Measurements from ENCODE around the gene TRIM23.

Gene TRIM23

DNA sequence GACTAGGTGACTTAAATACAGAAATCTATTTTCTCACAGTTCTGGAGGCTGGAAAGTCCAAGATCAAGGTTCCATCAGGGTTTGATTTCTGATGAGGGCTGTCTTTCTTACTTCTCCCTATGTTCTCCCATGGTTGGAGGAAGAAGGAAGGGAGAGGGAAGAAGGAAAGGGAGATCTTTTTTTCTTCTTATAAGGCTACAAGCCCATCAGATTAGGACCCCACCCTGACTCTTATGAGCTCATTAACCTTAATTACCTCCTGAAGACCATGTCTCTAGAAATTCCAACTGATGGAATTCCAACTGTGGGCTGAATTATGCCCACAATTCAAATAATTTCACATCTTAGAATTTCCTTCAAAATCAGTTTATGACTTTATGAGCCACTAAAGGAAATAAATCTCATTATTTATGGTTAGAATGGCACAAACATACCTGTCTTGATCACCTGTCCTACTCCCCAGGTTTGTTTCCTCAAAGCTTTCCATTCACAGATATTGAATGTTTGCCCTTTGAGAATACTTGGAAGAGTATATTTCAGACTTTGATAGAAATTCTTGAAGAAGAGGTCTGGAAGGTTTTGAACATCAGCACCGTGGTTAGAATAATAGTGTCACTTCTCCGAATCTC lies 53.4 kb downstream of the TRIM23 start:
- in situ Hi-C loops (cut with MboI; ENCODE audit: low sequenced_read_pairs): no loop called here

DNA sequence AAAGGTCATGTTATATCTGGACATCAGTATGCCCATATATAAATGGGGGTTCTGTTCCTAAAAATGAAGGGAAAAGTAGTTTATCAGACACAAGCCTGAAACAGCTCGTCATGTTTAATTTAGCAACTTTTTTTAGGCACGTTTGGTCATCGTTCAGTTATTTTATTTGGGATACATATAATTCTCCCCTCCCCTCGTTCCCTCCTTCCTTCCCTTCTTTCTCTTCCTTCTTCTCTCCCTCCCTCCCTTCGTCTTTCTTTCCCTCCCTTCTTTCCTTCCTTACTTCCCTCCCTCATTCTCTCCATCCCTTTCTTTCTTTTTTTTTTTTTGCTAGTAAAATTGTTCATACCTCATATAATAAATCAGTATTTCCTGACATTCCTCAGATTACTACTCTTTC lies 57.6 kb downstream of the TRIM23 start:
- in situ Hi-C loops (cut with MboI; ENCODE audit: low sequenced_read_pairs): no loop called here

DNA sequence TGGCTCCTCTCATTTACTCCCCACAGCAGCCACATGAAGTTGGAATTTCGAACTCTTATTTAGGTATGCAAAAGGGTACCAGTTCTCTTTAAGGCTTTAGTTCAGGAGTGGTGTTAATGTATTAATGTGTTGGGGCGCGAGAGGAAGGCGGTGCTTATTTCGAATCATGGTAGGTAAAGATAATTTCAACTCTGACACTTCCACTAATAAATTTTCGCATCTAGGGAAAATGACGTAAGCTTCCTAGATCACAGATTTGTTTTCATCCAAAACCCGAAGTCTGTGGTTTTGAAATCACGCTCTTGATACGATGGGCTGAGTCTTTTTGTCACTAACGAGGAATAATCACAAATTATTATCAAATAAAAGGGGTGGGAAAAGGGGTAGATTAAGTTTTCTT lies 60.4 kb downstream of the TRIM23 start:
- in situ Hi-C loops (cut with MboI; ENCODE audit: low sequenced_read_pairs): no loop called here

GRCh38 chr5:65562731-65563701 lies 61.1 kb downstream of the TRIM23 start, which contains the start of the genes CENPK and PPWD1:
CENPK (minus strand) TSS chr5:65563168; CDS start chr5:65554907, 8,261 bp downstream.
PPWD1 (plus strand) TSS chr5:65563296; CDS start chr5:65563311, 15 bp downstream.
- in situ Hi-C loops (cut with MboI; ENCODE audit: low sequenced_read_pairs): no loop called here

DNA sequence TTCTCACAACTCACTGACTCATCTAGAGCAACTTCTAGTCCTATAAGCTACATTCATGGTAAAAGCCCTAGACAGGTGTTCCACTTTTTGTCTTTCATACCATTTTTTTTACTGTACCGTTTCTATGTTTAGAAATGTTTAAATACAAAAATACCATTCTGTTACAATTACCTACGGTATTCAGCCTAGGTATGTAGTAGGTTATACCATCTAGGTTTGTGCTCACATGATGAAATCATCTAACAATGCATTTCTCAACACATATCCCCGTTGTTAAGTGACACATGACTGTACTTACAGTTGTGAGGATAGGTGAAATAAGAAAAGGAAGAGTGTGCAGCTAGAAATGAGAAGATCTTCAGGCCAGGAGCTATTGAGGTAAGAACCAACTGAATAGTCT lies 67.4 kb downstream of the TRIM23 start:
- in situ Hi-C loops (cut with MboI; ENCODE audit: low sequenced_read_pairs): no loop called here

DNA sequence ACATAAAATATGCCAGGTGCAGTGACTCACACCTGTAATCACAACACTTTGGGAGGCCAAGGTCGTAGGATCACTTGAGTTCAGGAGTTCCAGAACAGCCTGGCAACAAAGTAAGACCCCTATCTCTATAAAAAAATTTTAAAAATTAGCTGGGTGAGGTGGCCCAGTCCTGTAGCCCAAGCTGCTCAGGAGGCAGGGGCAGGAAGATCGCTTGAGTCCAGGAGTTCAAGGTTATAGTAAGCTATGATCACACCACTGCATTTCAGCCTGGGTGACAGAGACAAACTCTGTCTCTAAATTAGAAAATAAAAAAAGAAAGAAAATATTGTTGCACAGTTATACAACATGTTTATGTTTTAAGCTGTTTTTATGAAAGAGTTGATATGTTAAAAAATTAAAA lies 68.0 kb downstream of the TRIM23 start:
- in situ Hi-C loops (cut with MboI; ENCODE audit: low sequenced_read_pairs): no loop called here

- in situ Hi-C loops (cut with MboI; ENCODE audit: low sequenced_read_pairs): no loop called here
These were observed 68.8 kb downstream of the TRIM23 start for GRCh38 chr5:65555287-65555686.

DNA sequence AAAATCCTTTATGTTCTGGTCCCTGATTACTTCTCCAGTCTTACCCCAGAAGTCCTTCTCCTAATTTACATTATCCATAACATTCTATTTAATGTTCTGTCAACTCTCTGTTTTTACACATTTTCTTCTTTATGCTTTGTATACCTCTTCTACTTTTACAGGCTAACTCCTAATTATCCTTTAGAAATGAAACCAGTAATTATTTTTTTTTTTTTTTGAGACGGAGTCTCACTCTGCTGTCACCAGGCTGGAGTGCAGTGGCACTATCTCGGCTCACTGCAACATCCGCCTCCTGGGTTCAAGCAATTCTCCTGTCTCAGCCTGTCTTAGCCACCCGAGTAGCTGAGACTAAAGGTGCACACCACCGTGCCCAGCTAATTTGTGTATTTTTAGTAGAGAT lies 70.2 kb downstream of the TRIM23 start:
- in situ Hi-C loops (cut with MboI; ENCODE audit: low sequenced_read_pairs): no loop called here

DNA sequence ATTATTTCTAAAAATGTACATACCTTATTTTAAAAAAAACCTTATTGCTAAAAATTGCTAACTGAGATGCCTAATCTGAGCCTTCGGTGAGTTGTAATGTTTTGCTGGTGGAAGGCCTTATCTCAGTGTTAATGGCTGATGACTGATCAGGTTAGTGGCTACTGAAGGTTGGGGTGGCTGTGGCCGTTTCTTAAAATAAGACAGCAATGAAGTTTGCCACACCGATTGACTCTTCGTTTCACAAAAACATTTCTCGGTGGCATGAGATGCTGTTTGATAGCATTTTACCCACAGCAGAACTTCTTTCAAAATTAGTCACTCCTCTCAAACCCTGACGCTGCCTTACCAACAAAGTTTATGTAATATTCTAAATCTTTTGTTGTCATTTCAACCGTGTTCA lies 75.9 kb downstream of the TRIM23 start:
- in situ Hi-C loops (cut with MboI; ENCODE audit: low sequenced_read_pairs): no loop called here

GRCh38 chr5:65546141-65546540 lies 78.0 kb downstream of the TRIM23 start:
- in situ Hi-C loops (cut with MboI; ENCODE audit: low sequenced_read_pairs): no loop called here

GRCh38 chr5:65544473-65544872 lies 79.7 kb downstream of the TRIM23 start:
- in situ Hi-C loops (cut with MboI; ENCODE audit: low sequenced_read_pairs): no loop called here

DNA sequence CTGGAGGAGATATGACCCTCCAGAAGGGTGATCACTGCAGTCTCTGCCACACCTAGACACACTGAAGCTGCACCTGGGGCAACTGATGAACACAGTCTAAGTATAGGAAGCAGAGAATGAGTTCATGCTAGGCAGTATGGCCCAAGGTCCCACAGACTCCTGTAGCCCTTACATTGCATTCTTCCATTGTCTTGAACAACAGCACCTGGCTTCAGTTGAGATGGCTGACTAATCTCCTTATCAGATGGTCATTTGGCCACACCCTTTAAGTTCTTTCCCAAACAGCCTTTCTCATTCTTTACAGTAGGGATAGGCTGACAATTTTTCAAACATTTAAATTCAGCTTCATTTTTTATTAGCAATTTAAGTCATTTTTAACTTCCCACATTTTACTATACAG lies 84.3 kb downstream of the TRIM23 start:
- in situ Hi-C loops (cut with MboI; ENCODE audit: low sequenced_read_pairs): no loop called here

Measured in hTERT RPE-1 (cell line).